ENCODE data around the gene SELENON.

The SELENON gene

DNA sequence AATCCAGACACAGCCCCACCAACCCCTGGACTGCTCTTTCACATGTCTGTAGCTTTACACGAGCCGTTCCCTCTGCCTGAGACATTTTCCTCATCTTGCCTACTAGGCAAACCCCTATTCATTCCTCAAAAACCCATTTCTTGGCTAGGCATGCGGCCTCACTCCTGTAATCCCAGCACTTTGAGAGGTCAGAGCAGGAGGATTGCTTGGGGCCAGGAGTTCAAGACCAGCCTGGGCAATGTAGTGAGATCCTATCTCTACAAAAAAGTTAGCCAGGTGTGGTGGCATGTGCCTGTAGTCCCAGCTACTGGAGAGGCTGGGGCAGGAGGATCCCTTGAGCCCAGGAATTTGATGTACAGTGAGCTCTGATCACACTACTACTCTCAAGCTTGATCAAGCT is 64.4 kb downstream of the SELENON start:
- POLR2A ChIA-PET, result no interaction called here
- CTCF ChIA-PET, result interaction anchor here (1.2 to 2.4 kb wide), 3 partner anchors 8 to 133 kb away, joined by 3 to 6 read pairs (median 6); partner anchors contain the start of gene PAFAH2
- TF ChIP-seq, protein P1, sequence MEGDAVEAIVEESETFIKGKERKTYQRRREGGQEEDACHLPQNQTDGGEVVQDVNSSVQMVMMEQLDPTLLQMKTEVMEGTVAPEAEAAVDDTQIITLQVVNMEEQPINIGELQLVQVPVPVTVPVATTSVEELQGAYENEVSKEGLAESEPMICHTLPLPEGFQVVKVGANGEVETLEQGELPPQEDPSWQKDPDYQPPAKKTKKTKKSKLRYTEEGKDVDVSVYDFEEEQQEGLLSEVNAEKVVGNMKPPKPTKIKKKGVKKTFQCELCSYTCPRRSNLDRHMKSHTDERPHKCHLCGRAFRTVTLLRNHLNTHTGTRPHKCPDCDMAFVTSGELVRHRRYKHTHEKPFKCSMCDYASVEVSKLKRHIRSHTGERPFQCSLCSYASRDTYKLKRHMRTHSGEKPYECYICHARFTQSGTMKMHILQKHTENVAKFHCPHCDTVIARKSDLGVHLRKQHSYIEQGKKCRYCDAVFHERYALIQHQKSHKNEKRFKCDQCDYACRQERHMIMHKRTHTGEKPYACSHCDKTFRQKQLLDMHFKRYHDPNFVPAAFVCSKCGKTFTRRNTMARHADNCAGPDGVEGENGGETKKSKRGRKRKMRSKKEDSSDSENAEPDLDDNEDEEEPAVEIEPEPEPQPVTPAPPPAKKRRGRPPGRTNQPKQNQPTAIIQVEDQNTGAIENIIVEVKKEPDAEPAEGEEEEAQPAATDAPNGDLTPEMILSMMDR (IDR thresholded peaks at IDR 0.05; ENCODE audit: control extremely low read depth, extremely low read depth, low read depth, missing control alignments), result no peak
- no peak for DNase-seq (ENCODE audit: extremely low spot score)

DNA sequence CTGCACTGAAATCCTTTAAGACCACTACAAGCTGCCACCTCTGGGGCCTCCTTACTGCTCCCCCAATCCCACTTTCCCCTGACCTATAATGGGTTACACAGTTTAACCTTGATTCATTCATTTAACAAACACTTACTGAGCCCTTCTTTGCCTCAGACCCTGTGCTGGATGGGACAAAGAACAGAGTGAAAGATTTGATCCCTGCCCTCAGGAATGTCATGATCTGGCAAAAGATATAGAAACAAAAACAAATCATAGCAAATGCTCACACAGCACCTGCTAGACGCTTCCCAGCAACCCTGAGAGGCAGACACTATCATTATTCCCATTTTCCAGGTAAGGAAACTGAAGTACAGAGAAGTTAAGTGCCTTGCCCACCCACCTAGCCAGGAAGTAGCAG is 66.3 kb downstream of the SELENON start:
- TF ChIP-seq, protein P1 (IDR thresholded peaks at IDR 0.05; ENCODE audit: control extremely low read depth, extremely low read depth, low read depth, missing control alignments), result no peak
- ChIA-PET POLR2A (no interaction called here), CTCF (no interaction called here)
- no peak for DNase-seq (ENCODE audit: extremely low spot score)

DNA sequence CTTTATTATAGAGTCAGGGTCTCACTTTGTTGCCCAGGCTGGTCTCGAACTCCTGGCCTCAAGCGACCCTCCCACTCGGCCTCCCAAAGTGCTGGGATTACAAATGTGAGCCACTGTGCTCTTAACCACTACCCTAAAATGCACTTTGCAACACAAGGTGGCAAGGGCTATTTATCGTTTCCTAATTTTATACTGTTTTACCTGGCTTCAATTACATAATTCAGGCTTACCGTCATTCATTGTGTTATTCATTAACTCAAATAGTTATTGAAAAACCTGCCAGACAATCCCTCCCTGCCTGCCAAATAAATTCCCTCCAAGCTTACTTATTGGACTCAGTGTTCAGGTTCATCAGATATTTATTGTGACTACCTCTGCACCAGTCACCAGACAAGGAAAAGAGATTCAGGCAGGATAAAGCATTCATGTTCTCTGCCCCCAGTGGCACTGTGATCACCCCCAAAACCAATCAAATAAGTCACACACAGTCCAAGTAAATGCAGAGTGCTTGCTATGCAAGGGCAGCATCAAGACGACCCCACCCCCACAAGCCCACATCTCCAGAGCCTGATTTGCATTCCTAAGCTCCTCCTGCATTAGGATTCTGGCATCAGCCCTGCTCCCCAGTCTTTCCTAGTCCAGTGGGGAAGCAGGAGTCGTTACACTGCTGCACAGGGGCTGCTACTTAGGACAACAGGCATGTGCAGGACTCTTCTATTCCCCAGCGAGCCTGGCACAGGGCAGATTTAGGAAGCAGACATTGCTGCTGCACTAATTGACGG is 67.4 kb downstream of the SELENON start:
- ChIA-PET CTCF (interaction anchor here (2.3 kb wide), 1 partner anchor 28 kb away, joined by 8 read pairs; no protein-coding TSS in a partner anchor), POLR2A (interaction anchor here (0.5 kb wide), 1 partner anchor 308 kb away, joined by 3 read pairs; no protein-coding TSS in a partner anchor)
- TF ChIP-seq, protein P1 (IDR thresholded peaks at IDR 0.05; ENCODE audit: control extremely low read depth, extremely low read depth, low read depth, missing control alignments), result no peak
- DNase-seq (ENCODE audit: extremely low spot score), result no peak

Measured in GM10248 (cell line).